GM23338 (cell line): ENCODE data around the gene CTAGE1. TPM values are rescaled to one million over a fixed set of nuclear protein-coding genes. Genes with fewer than 3 reads are reported as not detected.

ENCODE experiments used
- ATAC-seq: fragments of 200-7000 bp; cut with Tn5 transposase; 3 replicates; pipeline ENCODE4 v1.9.1; 2020
- DNase-seq: peaks from one replicate; pipeline ENCODE4 v3.0.0-alpha.2; 2015; ENCODE audit warnings: low spot score
- H2AFZ ChIP-seq: fragments of 200-600 bp; sonication (generic); 2 replicates; pipeline ENCODE4 v1.8.0; 2016; ENCODE audit warnings: antibody characterized with exemption, mild to moderate bottlenecking, moderate library complexity
- H3F3A ChIP-seq: fragments of 200-600 bp; sonication (generic); replicated peaks from 2 replicates; pipeline ENCODE4 v1.8.0; 2017; ENCODE audit warnings: antibody characterized with exemption, mixed run types, low read depth
- H3K27ac ChIP-seq: fragments of 200-600 bp; sonication (generic); 2 replicates; pipeline ENCODE4 v1.6.1; 2016; ENCODE audit warnings: low read depth
- H3K27me3 ChIP-seq: fragments of 200-600 bp; sonication (generic); 2 replicates; pipeline ENCODE4 v1.8.0; 2016; ENCODE audit warnings: mild to moderate bottlenecking, mixed run types, moderate library complexity; ENCODE audit not compliant: insufficient read depth
- H3K36me3 ChIP-seq: fragments of 200-600 bp; sonication (generic); 2 replicates; pipeline ENCODE4 v1.8.0; 2016; ENCODE audit warnings: mild to moderate bottlenecking; ENCODE audit not compliant: insufficient read depth
- H3K4me1 ChIP-seq: fragments of 200-600 bp; sonication (generic); 2 replicates; pipeline ENCODE4 v1.8.0; 2016; ENCODE audit warnings: mild to moderate bottlenecking, moderate library complexity; ENCODE audit not compliant: insufficient read depth
- H3K4me2 ChIP-seq: fragments of 200-600 bp; sonication (generic); 2 replicates; pipeline ENCODE4 v1.7.1; 2017; ENCODE audit warnings: mixed run types
- H3K4me3 ChIP-seq: fragments of 200-600 bp; sonication (generic); 2 replicates; pipeline ENCODE4 v1.6.1; 2016; ENCODE audit warnings: mixed run types
- H3K79me2 ChIP-seq: fragments of 200-600 bp; sonication (generic); replicated peaks from 2 replicates; pipeline ENCODE4 v1.8.0; 2017; ENCODE audit warnings: mild to moderate bottlenecking; ENCODE audit not compliant: insufficient read depth
- H3K9me2 ChIP-seq: fragments of 200-600 bp; sonication (generic); 2 replicates; pipeline ENCODE4 v1.8.0; 2017; ENCODE audit not compliant: insufficient read depth
- H4K20me1 ChIP-seq: fragments of 200-600 bp; sonication (generic); replicated peaks from 2 replicates; pipeline ENCODE4 v1.8.0; 2017; ENCODE audit warnings: mild to moderate bottlenecking; ENCODE audit not compliant: insufficient read depth
- H3K27ac Mint-ChIP-seq: 2 replicates; pipeline ENCODE4 v1.8.0; 2020; ENCODE audit warnings: inconsistent platforms, mild to moderate bottlenecking, moderate library complexity, mixed read lengths
- H3K27me3 Mint-ChIP-seq: 3 replicates; pipeline ENCODE4 v1.8.0; 2022; ENCODE audit warnings: low read depth, mild to moderate bottlenecking, moderate library complexity, mixed read lengths, inconsistent platforms; ENCODE audit not compliant: insufficient read depth, poor library complexity
- H3K36me3 Mint-ChIP-seq: 3 replicates; pipeline ENCODE4 v1.8.0; 2021; ENCODE audit warnings: low read depth, mild to moderate bottlenecking, inconsistent platforms, moderate library complexity, mixed read lengths
- H3K4me1 Mint-ChIP-seq: 3 replicates; pipeline ENCODE4 v1.8.0; 2020; ENCODE audit warnings: mild to moderate bottlenecking, inconsistent platforms, mixed read lengths
- H3K4me3 Mint-ChIP-seq: 3 replicates; pipeline ENCODE4 v1.8.0; 2021; ENCODE audit warnings: moderate library complexity, mild to moderate bottlenecking, inconsistent platforms, mixed read lengths
- H3K9me3 Mint-ChIP-seq: 3 replicates; pipeline ENCODE4 v1.8.0; 2020; ENCODE audit warnings: moderate library complexity, mild to moderate bottlenecking, inconsistent platforms, mixed read lengths
- CREB1 ChIP-seq: fragments of 250-450 bp; sonication (Bioruptor Pico); IDR thresholded peaks from 2 replicates; pipeline ENCODE4 v1.5.0; 2020; ENCODE audit warnings: low read depth, mild to moderate bottlenecking, moderate library complexity
- CTCF ChIP-seq, 2 experiments: fragments of 200-600 bp in 1 of 2; sonication (generic) in 1 of 2; conservative IDR thresholded peaks; 2 replicates each; pipeline versions ENCODE4 v1.5.1 to v1.6.1; 2016 to 2017; ENCODE audit warnings: antibody characterized with exemption in 2 of 2, low read depth in 2 of 2, mild to moderate bottlenecking in 2 of 2, moderate library complexity in 1 of 2
- EZH2 ChIP-seq: fragments of 200-600 bp; sonication (generic); IDR thresholded peaks from one replicate; pipeline ENCODE4 v1.8.0; 2017; ENCODE audit warnings: antibody characterized with exemption, mild to moderate bottlenecking, low read depth; ENCODE audit not compliant: unreplicated experiment
- EZH2phosphoT487 ChIP-seq: fragments of 200-600 bp; sonication (generic); IDR thresholded peaks from one replicate; pipeline ENCODE4 v1.8.1; 2018; ENCODE audit warnings: antibody characterized with exemption; ENCODE audit not compliant: unreplicated experiment
- JUNB ChIP-seq: IDR thresholded peaks from one replicate; pipeline ENCODE4 v1.6.1; 2016; ENCODE audit warnings: antibody characterized with exemption; ENCODE audit not compliant: unreplicated experiment
- NANOG ChIP-seq: IDR thresholded peaks from 2 replicates; pipeline ENCODE4 v1.6.1; 2016; ENCODE audit warnings: antibody characterized with exemption, borderline replicate concordance
- POLR2AphosphoS5 ChIP-seq: IDR thresholded peaks from 2 replicates; pipeline ENCODE4 v1.6.1; 2016; ENCODE audit warnings: antibody characterized with exemption, low read depth
- REST ChIP-seq: IDR thresholded peaks from one replicate; pipeline ENCODE4 v1.6.1; 2018; ENCODE audit warnings: antibody characterized with exemption; ENCODE audit not compliant: unreplicated experiment
- STAT1 ChIP-seq: IDR thresholded peaks from one replicate; pipeline ENCODE4 v1.6.1; 2016; ENCODE audit warnings: antibody characterized with exemption; ENCODE audit not compliant: unreplicated experiment
- ZNF114 ChIP-seq: fragments of 250-450 bp; sonication (Bioruptor Pico); IDR thresholded peaks from 2 replicates; pipeline ENCODE4 v1.5.0; 2020; ENCODE audit warnings: mild to moderate bottlenecking, moderate library complexity
- ZNF331 ChIP-seq: fragments of 250-450 bp; sonication (Bioruptor Pico); IDR thresholded peaks from 2 replicates; pipeline ENCODE4 v1.5.0; 2020; ENCODE audit warnings: low read depth, mild to moderate bottlenecking, moderate library complexity
- polyA plus RNA-seq: library from polyadenylated mRNA; unstranded; fragments of >200 nt; fragmentation: Nextera tagmentation; extraction: Ambion mirVana; gene quantifications from 2 replicates; pipeline ENCODE4 v1.2.1, GENCODE V29; 2016
- total RNA-seq: library from RNA; depleted of rRNA; stranded (reverse); fragments of >200 nt; shearing (Covaris generic); gene quantifications from 2 replicates; pipeline ENCODE4 v1.2.3, GENCODE V29; 2014
- TF ChIP-seq, protein P1 (sequence below): IDR thresholded peaks from 2 replicates; pipeline ENCODE4 v1.6.1; 2016; ENCODE audit warnings: antibody characterized with exemption

Gene CTAGE1
- total and polyA plus RNA-seq, 2 experiments from 2014 or later = 0.03 to 0.06 TPM

DNA sequence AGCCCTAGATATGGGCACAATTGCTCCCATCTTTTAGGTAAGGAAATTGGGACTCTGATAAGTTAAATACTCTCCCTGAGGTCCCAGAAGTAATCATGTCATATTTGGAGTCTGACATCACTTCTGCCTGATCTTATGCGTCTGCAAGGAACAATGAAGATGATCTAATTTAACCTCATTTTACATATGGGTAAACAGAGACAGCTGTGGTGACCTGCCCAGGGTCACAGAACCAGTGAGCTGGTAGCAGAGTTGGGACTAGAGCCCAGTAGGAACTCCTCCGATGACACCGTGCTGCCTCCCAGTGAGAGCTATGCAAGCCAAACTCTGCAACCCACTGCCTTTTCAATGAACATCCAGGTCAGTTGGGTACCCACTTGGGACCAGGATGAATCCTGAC, 17.8 kb downstream of the CTAGE1 start (continued):
- TF ChIP-seq REST (no peak), POLR2AphosphoS5 (no peak), JUNB (no peak), CREB1 (CRISPR knock-in tag) (no peak), EZH2phosphoT487 (no peak), ZNF114 (CRISPR knock-in tag) (no peak)
- TF ChIP-seq, protein P1, sequence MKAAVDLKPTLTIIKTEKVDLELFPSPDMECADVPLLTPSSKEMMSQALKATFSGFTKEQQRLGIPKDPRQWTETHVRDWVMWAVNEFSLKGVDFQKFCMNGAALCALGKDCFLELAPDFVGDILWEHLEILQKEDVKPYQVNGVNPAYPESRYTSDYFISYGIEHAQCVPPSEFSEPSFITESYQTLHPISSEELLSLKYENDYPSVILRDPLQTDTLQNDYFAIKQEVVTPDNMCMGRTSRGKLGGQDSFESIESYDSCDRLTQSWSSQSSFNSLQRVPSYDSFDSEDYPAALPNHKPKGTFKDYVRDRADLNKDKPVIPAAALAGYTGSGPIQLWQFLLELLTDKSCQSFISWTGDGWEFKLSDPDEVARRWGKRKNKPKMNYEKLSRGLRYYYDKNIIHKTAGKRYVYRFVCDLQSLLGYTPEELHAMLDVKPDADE = no peak

DNA sequence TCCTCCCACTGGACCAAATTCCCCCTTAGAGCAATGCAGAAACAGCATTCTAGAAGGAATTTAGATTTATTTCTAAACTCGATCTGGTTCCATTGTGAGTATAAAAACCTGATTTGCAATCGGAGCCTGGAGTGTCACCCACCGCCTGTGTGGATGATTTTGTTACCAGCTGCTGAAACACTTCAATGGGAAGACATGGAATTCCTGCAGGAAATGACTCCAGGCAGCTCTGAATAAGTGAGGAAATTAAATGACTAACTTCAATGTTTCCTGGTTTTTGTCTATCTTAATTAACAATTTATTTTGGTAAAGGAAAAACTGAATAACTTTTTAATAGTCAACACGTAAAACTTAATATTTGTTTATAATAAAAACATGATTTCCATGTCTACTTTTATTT, 19.3 kb downstream of the CTAGE1 start:
- peaks cover 16% of the 10 kb centered on the region; the same call in 1 of the 2 replicates for H3K4me1 ChIP-seq
- H3F3A ChIP-seq = no peaks in the 10 kb centered on the region
- H4K20me1 ChIP-seq = no peaks in the 10 kb centered on the region
- H3K36me3 ChIP-seq = no peaks in the 10 kb centered on the region
- no peak overlapping the region for H3K27ac ChIP-seq
- H3K4me2 ChIP-seq = no peak overlapping the region
- ATAC-seq = no peak
- no peaks in the 10 kb centered on the region for H3K27me3 Mint-ChIP-seq
- DNase-seq = peak; percentile 22
- no peak overlapping the region for H3K27ac Mint-ChIP-seq
- H3K4me3 Mint-ChIP-seq = no peak overlapping the region
- H2AFZ ChIP-seq = no peak overlapping the region
- H3K27me3 ChIP-seq = no peaks in the 10 kb centered on the region
- peaks cover 28% of the 10 kb centered on the region for H3K4me1 Mint-ChIP-seq
- no peaks in the 10 kb centered on the region for H3K9me3 Mint-ChIP-seq
- no peak overlapping the region for H3K4me3 ChIP-seq
- H3K79me2 ChIP-seq = no peaks in the 10 kb centered on the region
- H3K9me2 ChIP-seq = no peaks in the 10 kb centered on the region
- H3K36me3 Mint-ChIP-seq = no peaks in the 10 kb centered on the region
- TF ChIP-seq JUNB (no peak), POLR2AphosphoS5 (no peak), NANOG (no peak), STAT1 (no peak), ZNF331 (CRISPR knock-in tag) (no peak), ZNF114 (CRISPR knock-in tag) (no peak), CREB1 (CRISPR knock-in tag) (no peak), REST (no peak), EZH2 (no peak), EZH2phosphoT487 (no peak), CTCF (conservative IDR thresholded peaks at IDR 0.05; ENCODE audit: low read depth in 2 of 2) (no peak)
- TF ChIP-seq, protein P1 = no peak
